ENCODE measurements around the gene RPTOR.

Gene RPTOR

GRCh38 chr17:80676096-80676466 is 131.4 kb downstream of the RPTOR start:
- TF ChIP-seq REST (IDR thresholded peaks at IDR 0.05; ENCODE audit: insufficient replicate concordance, low read depth) (no peak), POLR2AphosphoS5 (IDR thresholded peaks at IDR 0.05; ENCODE audit: low read depth) (no peak), SPI1 (IDR thresholded peaks at IDR 0.05; ENCODE audit: borderline replicate concordance, low read depth) (no peak), CTCF (IDR thresholded peaks at IDR 0.05; ENCODE audit: insufficient read depth, low read length) (no peak), GABPA (IDR thresholded peaks at IDR 0.05; ENCODE audit: low read depth) (no peak)
- Histone ChIP-seq H3K4me3 (replicated peaks; ENCODE audit: insufficient read depth, low read length) (no peak overlapping the region), H3K27me3 (ENCODE audit: insufficient read depth, poor library complexity, severe bottlenecking) (no peaks in the 10 kb centered on the region), H3K27ac (replicated peaks) (no peak overlapping the region)
- no peak for DNase-seq (ENCODE audit: low read depth in 1 of 2, low spot score in 1 of 2)

- DNase-seq (ENCODE audit: low read depth in 1 of 2, low spot score in 1 of 2): no peak
- Histone ChIP-seq H3K27ac (replicated peaks) (no peak overlapping the region), H3K27me3 (ENCODE audit: insufficient read depth, poor library complexity, severe bottlenecking) (no peaks in the 10 kb centered on the region), H3K4me3 (replicated peaks; ENCODE audit: insufficient read depth, low read length) (no peak overlapping the region)
- TF ChIP-seq REST (IDR thresholded peaks at IDR 0.05; ENCODE audit: insufficient replicate concordance, low read depth) (no peak), GABPA (IDR thresholded peaks at IDR 0.05; ENCODE audit: low read depth) (no peak), CTCF (IDR thresholded peaks at IDR 0.05; ENCODE audit: insufficient read depth, low read length) (no peak), SPI1 (IDR thresholded peaks at IDR 0.05; ENCODE audit: borderline replicate concordance, low read depth) (no peak)
Observed at GRCh38 chr17:80676564-80676963, 131.9 kb downstream of the RPTOR start.

- Histone ChIP-seq H3K27me3 (ENCODE audit: insufficient read depth, poor library complexity, severe bottlenecking) (no peaks in the 10 kb centered on the region), H3K4me3 (replicated peaks; ENCODE audit: insufficient read depth, low read length) (no peak overlapping the region), H3K27ac (replicated peaks) (no peak overlapping the region)
- TF ChIP-seq CTCF (IDR thresholded peaks at IDR 0.05; ENCODE audit: insufficient read depth, low read length): no peak
- TF ChIP-seq GABPA (IDR thresholded peaks at IDR 0.05; ENCODE audit: low read depth): no peak
- no peak for TF ChIP-seq POLR2AphosphoS5 (IDR thresholded peaks at IDR 0.05; ENCODE audit: low read depth)
- TF ChIP-seq REST (IDR thresholded peaks at IDR 0.05; ENCODE audit: insufficient replicate concordance, low read depth): no peak
- no peak for TF ChIP-seq SPI1 (IDR thresholded peaks at IDR 0.05; ENCODE audit: borderline replicate concordance, low read depth)
- DNase-seq (ENCODE audit: low read depth in 1 of 2, low spot score in 1 of 2): no peak
Observed at GRCh38 chr17:80677214-80677756, 132.6 kb downstream of the RPTOR start.
